NCI-H460 (cell line): ENCODE measurements around the gene PROC. TPM values are rescaled to one million over a fixed set of nuclear protein-coding genes. Genes with fewer than 3 reads are reported as not detected.
"Not testable (repeated sequence)": the region's sequence is repeated elsewhere in the genome, so short reads cannot be mapped to it uniquely, and the experiment has no call there.

Experiments
- DNase-seq: peaks from one replicate; pipeline ENCODE4 v3.0.0-alpha.2; 2016; ENCODE audit warnings: low read depth; ENCODE audit errors: extremely low read depth
- total RNA-seq: library from RNA; depleted of rRNA; stranded (reverse); fragments of >200 nt; shearing (Covaris generic); gene quantifications from 2 replicates; pipeline ENCODE4 v1.2.3, GENCODE V29; 2014

Gene PROC
- total RNA-seq, 1 experiment from 2014 or later: 0.15 TPM

GRCh38 chr2:127425540-127426490 lies 7.6 kb downstream of the PROC start:
- DNase-seq: no peak

- no peak for DNase-seq
Measured at GRCh38 chr2:127426501-127427354, 8.5 kb downstream of the PROC start.

- no peak for DNase-seq
Measured at GRCh38 chr2:127427376-127428056, 9.3 kb downstream of the PROC start.

GRCh38 chr2:127428057-127428814 lies 10.0 kb downstream of the PROC start:
- DNase-seq: no peak

- DNase-seq: no peak
Measured at GRCh38 chr2:127428815-127429109, 10.5 kb downstream of the PROC start.

- no peak for DNase-seq
Measured at GRCh38 chr2:127429291-127429690, 11.1 kb downstream of the PROC start.

GRCh38 chr2:127429844-127430425 lies 11.7 kb downstream of the PROC start:
- DNase-seq: no peak

GRCh38 chr2:127431408-127432023 lies 13.3 kb downstream of the PROC start:
- DNase-seq: no peak

GRCh38 chr2:127434515-127434914 lies 16.3 kb downstream of the PROC start:
- no peak for DNase-seq

GRCh38 chr2:127437056-127437455 lies 18.8 kb downstream of the PROC start:
- DNase-seq: no peak

GRCh38 chr2:127437781-127438726 lies 19.8 kb downstream of the PROC start:
- DNase-seq: no peak

- no peak for DNase-seq
Measured at GRCh38 chr2:127439343-127439742, 21.1 kb downstream of the PROC start.

- DNase-seq: no peak
Measured at GRCh38 chr2:127448526-127448925, 30.3 kb downstream of the PROC start.

- DNase-seq: no peak
Measured at GRCh38 chr2:127449414-127449813, 31.2 kb downstream of the PROC start.

- no peak for DNase-seq
Measured at GRCh38 chr2:127449898-127450297, 31.7 kb downstream of the PROC start.

- DNase-seq: no peak
Measured at GRCh38 chr2:127451981-127452380, 33.8 kb downstream of the PROC start.

GRCh38 chr2:127452423-127452822 lies 34.2 kb downstream of the PROC start:
- DNase-seq: not testable (repeated sequence)

GRCh38 chr2:127453013-127453391 lies 34.8 kb downstream of the PROC start:
- DNase-seq: no peak
